HL-60 (cell line): ENCODE results near the gene BCAS3.

Source experiments
- DNase-seq, 2 experiments: peaks; one replicate each; pipeline ENCODE4 v3.0.0-alpha.2; 2010 to 2020; ENCODE audit warnings: low read depth in 1 of 2, low spot score in 1 of 2
- H3K27ac ChIP-seq: fragments of 250-450 bp; sonication (Bioruptor Pico); replicated peaks from 2 replicates; pipeline ENCODE4 v1.5.1; 2020; ENCODE audit warnings: mild to moderate bottlenecking, moderate library complexity
- H3K27me3 ChIP-seq: fragments of 250-450 bp; sonication (Bioruptor Pico); 2 replicates; pipeline ENCODE4 v1.5.1; 2021; ENCODE audit warnings: mild to moderate bottlenecking, moderate library complexity; ENCODE audit not compliant: insufficient read depth, poor library complexity, severe bottlenecking
- H3K4me3 ChIP-seq: replicated peaks from 2 replicates; pipeline ENCODE4 v1.5.1; 2011; ENCODE audit warnings: mild to moderate bottlenecking, control low read depth, low read length; ENCODE audit not compliant: insufficient read depth
- GABPA ChIP-seq: IDR thresholded peaks from 2 replicates; pipeline ENCODE4 v1.6.1; 2012; ENCODE audit warnings: low read depth
- POLR2AphosphoS5 ChIP-seq: IDR thresholded peaks from 2 replicates; pipeline ENCODE4 v1.6.1; 2012; ENCODE audit warnings: low read depth
- SPI1 ChIP-seq: IDR thresholded peaks from 2 replicates; pipeline ENCODE4 v1.6.1; 2012; ENCODE audit warnings: low read depth, mild to moderate bottlenecking, borderline replicate concordance
- TF ChIP-seq, protein P1 (sequence below): IDR thresholded peaks from 2 replicates; pipeline ENCODE4 v1.6.1; 2012; ENCODE audit warnings: low read depth; ENCODE audit not compliant: insufficient replicate concordance
- TF ChIP-seq, protein P2 (sequence below): IDR thresholded peaks from one replicate; pipeline ENCODE4 v1.5.1; 2011; ENCODE audit warnings: low read length, control low read depth, inconsistent platforms; ENCODE audit not compliant: insufficient read depth

Gene BCAS3

DNA sequence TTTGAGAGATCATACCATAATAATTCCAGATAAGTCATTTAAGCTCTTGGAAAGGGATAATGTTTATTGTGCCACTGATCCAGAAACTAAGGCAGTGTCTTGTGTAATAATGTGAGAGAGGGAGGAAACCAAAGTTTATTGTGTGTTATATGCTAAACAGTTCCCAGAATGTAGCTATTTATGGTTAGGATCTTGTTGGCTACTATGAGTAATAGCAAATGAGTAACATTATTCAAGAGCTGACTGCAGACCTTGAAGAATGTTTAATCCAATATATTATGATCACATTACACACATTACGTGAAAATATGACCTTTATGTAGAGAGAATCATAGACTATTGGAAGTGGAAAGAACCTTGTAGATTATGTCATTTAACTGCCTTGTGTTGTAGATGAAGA, 139.5 kb downstream of the BCAS3 start:
- Histone ChIP-seq H3K4me3 (no peak overlapping the region), H3K27ac (no peak overlapping the region), H3K27me3 (no peaks in the 10 kb centered on the region)
- no peak for DNase-seq
- TF ChIP-seq, protein P1, sequence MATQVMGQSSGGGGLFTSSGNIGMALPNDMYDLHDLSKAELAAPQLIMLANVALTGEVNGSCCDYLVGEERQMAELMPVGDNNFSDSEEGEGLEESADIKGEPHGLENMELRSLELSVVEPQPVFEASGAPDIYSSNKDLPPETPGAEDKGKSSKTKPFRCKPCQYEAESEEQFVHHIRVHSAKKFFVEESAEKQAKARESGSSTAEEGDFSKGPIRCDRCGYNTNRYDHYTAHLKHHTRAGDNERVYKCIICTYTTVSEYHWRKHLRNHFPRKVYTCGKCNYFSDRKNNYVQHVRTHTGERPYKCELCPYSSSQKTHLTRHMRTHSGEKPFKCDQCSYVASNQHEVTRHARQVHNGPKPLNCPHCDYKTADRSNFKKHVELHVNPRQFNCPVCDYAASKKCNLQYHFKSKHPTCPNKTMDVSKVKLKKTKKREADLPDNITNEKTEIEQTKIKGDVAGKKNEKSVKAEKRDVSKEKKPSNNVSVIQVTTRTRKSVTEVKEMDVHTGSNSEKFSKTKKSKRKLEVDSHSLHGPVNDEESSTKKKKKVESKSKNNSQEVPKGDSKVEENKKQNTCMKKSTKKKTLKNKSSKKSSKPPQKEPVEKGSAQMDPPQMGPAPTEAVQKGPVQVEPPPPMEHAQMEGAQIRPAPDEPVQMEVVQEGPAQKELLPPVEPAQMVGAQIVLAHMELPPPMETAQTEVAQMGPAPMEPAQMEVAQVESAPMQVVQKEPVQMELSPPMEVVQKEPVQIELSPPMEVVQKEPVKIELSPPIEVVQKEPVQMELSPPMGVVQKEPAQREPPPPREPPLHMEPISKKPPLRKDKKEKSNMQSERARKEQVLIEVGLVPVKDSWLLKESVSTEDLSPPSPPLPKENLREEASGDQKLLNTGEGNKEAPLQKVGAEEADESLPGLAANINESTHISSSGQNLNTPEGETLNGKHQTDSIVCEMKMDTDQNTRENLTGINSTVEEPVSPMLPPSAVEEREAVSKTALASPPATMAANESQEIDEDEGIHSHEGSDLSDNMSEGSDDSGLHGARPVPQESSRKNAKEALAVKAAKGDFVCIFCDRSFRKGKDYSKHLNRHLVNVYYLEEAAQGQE = no peak
- TF ChIP-seq, protein P2, sequence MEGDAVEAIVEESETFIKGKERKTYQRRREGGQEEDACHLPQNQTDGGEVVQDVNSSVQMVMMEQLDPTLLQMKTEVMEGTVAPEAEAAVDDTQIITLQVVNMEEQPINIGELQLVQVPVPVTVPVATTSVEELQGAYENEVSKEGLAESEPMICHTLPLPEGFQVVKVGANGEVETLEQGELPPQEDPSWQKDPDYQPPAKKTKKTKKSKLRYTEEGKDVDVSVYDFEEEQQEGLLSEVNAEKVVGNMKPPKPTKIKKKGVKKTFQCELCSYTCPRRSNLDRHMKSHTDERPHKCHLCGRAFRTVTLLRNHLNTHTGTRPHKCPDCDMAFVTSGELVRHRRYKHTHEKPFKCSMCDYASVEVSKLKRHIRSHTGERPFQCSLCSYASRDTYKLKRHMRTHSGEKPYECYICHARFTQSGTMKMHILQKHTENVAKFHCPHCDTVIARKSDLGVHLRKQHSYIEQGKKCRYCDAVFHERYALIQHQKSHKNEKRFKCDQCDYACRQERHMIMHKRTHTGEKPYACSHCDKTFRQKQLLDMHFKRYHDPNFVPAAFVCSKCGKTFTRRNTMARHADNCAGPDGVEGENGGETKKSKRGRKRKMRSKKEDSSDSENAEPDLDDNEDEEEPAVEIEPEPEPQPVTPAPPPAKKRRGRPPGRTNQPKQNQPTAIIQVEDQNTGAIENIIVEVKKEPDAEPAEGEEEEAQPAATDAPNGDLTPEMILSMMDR = no peak
- TF ChIP-seq SPI1 (no peak), GABPA (no peak), POLR2AphosphoS5 (no peak)

DNA sequence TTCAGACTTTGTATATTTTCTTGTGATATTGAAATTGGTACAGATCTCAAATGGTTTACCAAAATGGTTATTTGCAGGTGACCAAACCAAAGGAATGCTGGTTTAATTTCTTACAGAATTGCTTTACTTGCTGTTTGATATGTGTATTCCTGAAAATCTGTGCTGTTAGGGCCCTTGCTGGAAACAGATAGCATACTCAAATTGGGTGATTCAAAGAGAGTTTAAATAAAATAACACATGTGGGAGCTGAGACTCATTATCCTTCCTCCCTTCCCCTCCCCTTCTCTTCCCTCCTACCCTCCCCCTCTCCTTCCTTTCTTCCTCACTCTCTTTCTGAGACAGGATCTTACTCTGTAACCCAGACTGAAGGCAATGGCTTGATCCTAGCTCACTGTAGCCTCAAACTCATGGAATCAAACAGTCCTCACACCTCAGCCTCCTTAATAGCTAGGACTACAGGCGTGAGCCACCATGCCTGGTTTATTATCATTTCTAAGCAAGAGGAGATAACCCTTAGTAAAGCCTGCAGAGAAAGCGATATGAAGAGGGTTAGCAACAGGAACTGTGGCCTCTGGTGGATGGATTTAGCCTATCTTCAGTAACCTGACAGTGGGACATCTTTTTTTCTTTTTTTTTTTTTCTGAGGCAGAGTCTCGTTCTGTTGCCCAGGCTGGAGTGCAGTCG, 141.9 kb downstream of the BCAS3 start:
- H3K4me3 ChIP-seq = no peak overlapping the region
- no peak overlapping the region for H3K27ac ChIP-seq
- DNase-seq = no peak
- TF ChIP-seq SPI1 = no peak
- TF ChIP-seq GABPA = no peak
- no peak for TF ChIP-seq POLR2AphosphoS5
- TF ChIP-seq, protein P2 = no peak
- TF ChIP-seq, protein P1 = no peak
- no peaks in the 10 kb centered on the region for H3K27me3 ChIP-seq

DNA sequence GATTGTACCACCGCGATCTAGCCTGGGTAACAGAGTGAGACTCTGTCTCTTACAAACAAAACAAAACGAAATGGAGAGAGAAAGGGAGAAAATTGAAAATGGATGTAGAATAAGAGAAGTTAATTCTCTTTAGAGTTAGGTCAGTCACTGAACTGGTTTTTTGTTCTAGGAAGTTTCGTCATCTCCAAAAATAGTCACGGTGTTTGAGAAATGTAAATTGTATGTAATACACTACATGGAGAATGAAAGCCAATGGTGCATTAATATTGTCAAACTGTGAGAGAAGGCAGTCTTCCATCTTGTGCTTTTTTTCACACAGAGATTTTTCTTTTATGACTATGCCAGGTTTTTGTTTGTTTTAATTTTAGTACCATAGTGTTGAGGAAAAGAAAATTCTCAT, 145.9 kb downstream of the BCAS3 start:
- no peaks in the 10 kb centered on the region for H3K27me3 ChIP-seq
- H3K27ac ChIP-seq = no peak overlapping the region
- no peak overlapping the region for H3K4me3 ChIP-seq
- no peak for DNase-seq
- TF ChIP-seq, protein P1 = no peak
- TF ChIP-seq GABPA (no peak), POLR2AphosphoS5 (no peak), SPI1 (no peak)
- TF ChIP-seq, protein P2 = no peak
